ENCODE results near the gene LRBA. TPM values are rescaled to one million over a fixed set of nuclear protein-coding genes. Genes with fewer than 3 reads are reported as not detected.

The LRBA gene
- total RNA-seq, 2 experiments from 2014 or later = 53.7 to 54.6 TPM

DNA sequence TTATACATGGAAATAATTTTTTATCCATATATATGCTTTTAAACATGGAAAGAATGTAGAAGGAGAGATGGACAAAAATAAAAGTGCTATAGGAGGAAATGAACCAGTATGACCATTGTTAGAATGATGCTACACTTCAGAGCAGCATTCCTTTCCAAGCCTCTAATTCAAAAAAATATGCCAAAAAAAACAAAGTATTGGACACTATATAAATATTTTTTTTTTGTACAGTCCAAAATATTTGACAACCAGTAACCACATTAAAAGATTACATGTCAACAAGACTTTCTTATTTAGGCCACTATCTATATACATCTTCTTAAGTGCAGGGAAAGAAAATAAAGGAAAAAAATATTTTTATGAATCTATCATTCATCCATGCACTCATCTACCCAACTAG lies 198.6 kb downstream of the LRBA start:
- Mint-ChIP-seq H3K4me3 (no peak overlapping the region), H3K36me3 (ENCODE audit: low read depth) (peaks cover 18% of the 10 kb centered on the region), H3K27ac (no peak overlapping the region), H3K27me3 (ENCODE audit: low read depth) (no peaks in the 10 kb centered on the region), H3K4me1 (ENCODE audit: low read depth) (peaks cover 13% of the 10 kb centered on the region), H3K9me3 (peaks cover 1% of the 10 kb centered on the region)
- DNase-seq = no peak
- CTCF ChIA-PET = no interaction called here
- intact Hi-C loops (cut with micrococcal nuclease) = loop anchor here (5.0 kb wide), 2 partner anchors 146 to 231 kb away; no protein-coding TSS in a partner anchor

DNA sequence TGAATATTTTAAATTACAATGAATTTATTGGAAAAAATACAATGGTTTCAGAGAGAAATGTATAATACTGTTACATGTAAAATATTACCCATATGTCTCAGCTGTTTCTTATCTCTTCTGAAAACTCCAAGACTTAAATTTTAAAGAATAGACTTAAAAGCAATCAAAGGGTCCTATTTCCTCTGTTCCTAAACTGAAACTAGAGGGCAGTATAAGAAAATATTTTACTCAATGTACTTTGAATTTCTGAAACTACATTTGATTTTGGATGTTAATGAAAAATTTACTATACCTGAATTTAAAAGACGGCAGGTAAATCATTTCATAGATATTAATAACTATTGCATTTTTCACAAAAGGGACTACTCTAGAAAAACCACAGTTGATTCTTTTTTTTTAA lies 200.2 kb downstream of the LRBA start:
- intact Hi-C loops (cut with micrococcal nuclease) = loop anchor here (5.0 kb wide), 2 partner anchors 147 to 232 kb away; no protein-coding TSS in a partner anchor
- peaks cover 13% of the 10 kb centered on the region for H3K4me1 Mint-ChIP-seq (ENCODE audit: low read depth)
- CTCF ChIA-PET = interaction anchor here (0.6 kb wide), 1 partner anchor 34 kb away, joined by 3 read pairs; no protein-coding TSS in a partner anchor

DNA sequence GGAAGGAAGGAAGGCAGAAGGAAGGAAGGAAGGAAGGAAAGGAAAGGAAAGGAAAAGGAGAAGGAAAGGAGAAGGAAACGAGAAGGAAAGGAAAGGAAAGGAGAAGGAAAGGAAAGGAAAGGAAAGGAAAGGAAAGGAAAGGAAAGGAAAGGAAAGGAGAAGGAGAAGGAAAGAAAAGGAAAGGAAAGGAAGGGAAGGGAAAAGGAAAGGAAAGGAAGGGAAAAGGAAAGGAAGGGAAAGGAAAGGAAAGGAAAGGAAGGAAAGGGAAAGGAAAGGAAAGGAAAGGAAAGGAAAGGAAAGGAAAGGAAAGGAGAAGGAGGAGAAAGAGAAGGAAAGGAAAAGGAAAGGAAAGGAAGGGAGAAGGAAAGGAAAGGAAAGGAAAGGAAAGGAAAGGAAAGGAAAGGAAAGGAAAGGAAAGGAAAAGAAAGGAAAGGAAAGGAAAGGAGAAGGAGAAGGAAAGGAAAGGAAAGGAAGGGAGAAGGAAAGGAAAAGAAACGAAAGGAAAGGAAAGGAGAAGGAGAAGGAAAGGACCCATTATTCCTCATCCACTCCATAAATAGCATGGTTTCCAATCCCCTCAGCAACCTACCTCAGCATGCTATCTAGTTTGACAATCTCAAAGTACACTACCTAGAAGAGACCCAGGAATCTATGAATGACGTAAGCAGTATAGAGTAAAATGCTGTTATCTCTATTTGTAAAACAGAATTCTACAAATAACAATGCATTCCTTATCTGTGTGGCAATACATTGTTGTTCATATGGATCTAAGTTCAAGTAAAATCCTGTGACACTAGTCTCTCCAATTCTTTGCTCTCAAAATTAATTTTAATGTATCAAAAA lies 209.7 kb downstream of the LRBA start:
- intact Hi-C loops (cut with micrococcal nuclease) = no loop called here
- CTCF ChIA-PET = no interaction called here
- Mint-ChIP-seq H3K9me3 (no peaks in the 10 kb centered on the region), H3K36me3 (ENCODE audit: low read depth) (peaks cover 24% of the 10 kb centered on the region), H3K27me3 (ENCODE audit: low read depth) (no peaks in the 10 kb centered on the region), H3K4me3 (no peak overlapping the region), H3K27ac (no peak overlapping the region), H3K4me1 (ENCODE audit: low read depth) (no peaks in the 10 kb centered on the region)
- DNase-seq = no peak

More for the DNA sequence above, 200.2 kb downstream of the LRBA start:
- Mint-ChIP-seq H3K36me3 (ENCODE audit: low read depth) (peaks cover 23% of the 10 kb centered on the region), H3K27me3 (ENCODE audit: low read depth) (no peaks in the 10 kb centered on the region), H3K4me3 (no peak overlapping the region), H3K27ac (no peak overlapping the region), H3K9me3 (peaks cover 1% of the 10 kb centered on the region)
- DNase-seq = no peak

DNA sequence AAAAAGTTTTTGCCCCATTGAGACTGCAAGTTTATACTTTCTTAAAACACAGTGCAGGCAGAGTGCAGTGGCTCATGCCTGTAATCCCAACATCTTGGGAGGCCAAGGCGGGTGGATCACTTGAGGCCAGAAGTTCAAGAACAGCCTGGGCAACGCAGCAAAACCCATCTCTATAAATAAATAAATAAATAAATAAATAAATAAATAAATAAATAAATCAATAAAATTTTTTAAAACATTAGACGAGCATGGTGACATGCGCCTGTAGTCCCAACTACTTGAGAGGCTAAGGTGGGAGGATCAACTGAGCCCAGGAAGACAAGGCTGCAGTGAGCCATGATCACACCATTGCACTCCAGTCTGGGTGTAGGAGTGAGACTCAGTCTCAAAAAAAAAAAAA lies 213.3 kb downstream of the LRBA start:
- Mint-ChIP-seq H3K27ac (no peak overlapping the region), H3K36me3 (ENCODE audit: low read depth) (peaks cover 17% of the 10 kb centered on the region), H3K4me3 (no peak overlapping the region), H3K4me1 (ENCODE audit: low read depth) (no peaks in the 10 kb centered on the region), H3K9me3 (no peaks in the 10 kb centered on the region), H3K27me3 (ENCODE audit: low read depth) (no peaks in the 10 kb centered on the region)
- intact Hi-C loops (cut with micrococcal nuclease) = no loop called here
- CTCF ChIA-PET = interaction anchor here (0.6 kb wide), 1 partner anchor 58 kb away, joined by 4 read pairs; no protein-coding TSS in a partner anchor
- no peak for DNase-seq

DNA sequence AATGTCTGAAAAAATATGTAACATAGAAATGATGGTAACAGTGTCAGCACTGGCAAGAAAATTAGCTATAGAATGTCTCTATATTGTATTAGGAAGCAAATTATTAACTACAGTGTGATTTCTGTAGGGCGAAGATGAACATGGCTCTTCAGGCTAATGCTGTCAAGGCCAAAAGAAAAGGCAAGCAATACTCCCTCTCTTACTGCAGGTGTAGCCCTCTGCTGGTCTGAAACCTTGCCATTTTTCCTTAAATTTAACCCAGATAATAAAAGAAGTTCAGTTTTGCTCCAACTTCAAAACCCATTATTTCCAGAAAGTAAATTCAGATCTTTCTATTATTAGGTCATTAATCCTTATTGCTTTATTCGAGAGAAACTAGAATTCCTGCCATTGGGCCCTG lies 215.9 kb downstream of the LRBA start:
- Mint-ChIP-seq H3K9me3 (no peaks in the 10 kb centered on the region), H3K27me3 (ENCODE audit: low read depth) (no peaks in the 10 kb centered on the region), H3K36me3 (ENCODE audit: low read depth) (peaks cover 12% of the 10 kb centered on the region), H3K4me1 (ENCODE audit: low read depth) (no peaks in the 10 kb centered on the region), H3K27ac (no peak overlapping the region), H3K4me3 (no peak overlapping the region)
- DNase-seq = no peak
- CTCF ChIA-PET = no interaction called here
- intact Hi-C loops (cut with micrococcal nuclease) = no loop called here

DNA sequence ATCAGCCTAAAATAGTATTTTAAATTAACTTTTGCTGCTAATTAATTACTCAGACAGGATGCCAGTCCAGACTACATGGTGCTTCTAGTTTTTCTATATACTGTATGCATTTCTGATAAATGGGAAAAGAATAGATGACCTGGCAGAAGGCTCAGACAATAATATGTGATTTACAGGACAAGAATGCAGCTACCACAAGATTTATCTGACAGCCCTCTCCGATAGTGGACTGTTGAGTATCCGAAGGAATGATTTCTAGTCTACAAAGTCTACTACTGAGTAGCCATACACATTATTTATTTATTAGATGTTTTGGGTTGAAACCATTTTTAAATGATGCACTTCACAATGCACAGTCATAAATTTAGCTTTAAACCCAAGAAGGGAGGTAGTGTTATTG lies 220.4 kb downstream of the LRBA start:
- Mint-ChIP-seq H3K36me3 (ENCODE audit: low read depth) (peaks cover 10% of the 10 kb centered on the region), H3K27me3 (ENCODE audit: low read depth) (no peaks in the 10 kb centered on the region), H3K9me3 (no peaks in the 10 kb centered on the region), H3K27ac (no peak overlapping the region), H3K4me1 (ENCODE audit: low read depth) (no peaks in the 10 kb centered on the region), H3K4me3 (no peak overlapping the region)
- no peak for DNase-seq
- intact Hi-C loops (cut with micrococcal nuclease) = no loop called here
- CTCF ChIA-PET = interaction anchor here (2.4 kb wide), 1 partner anchor 72 kb away, joined by 5 read pairs; no protein-coding TSS in a partner anchor

DNA sequence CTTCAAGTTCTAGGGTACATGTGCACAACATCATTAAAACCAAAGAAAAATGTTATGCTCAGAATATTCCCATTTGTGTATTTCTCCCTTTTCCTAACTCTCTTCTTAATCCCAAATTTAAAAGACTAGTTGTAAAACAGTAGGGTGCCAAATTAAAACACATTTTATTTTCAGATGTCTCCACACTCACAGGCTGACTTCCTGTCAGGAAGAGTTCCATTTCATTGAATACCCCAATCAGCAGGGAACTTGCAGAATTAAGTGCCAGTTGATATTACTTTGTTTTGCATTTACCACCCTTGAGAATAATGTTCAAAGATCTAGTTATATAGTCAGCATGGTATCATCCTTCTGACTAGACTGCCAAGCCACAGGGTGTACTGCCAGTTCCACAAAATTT lies 225.2 kb downstream of the LRBA start:
- Mint-ChIP-seq H3K9me3 (no peaks in the 10 kb centered on the region), H3K36me3 (ENCODE audit: low read depth) (peaks cover 12% of the 10 kb centered on the region), H3K4me1 (ENCODE audit: low read depth) (no peaks in the 10 kb centered on the region), H3K27me3 (ENCODE audit: low read depth) (no peaks in the 10 kb centered on the region), H3K4me3 (no peak overlapping the region), H3K27ac (no peak overlapping the region)
- DNase-seq = no peak
- CTCF ChIA-PET = no interaction called here
- intact Hi-C loops (cut with micrococcal nuclease) = no loop called here

DNA sequence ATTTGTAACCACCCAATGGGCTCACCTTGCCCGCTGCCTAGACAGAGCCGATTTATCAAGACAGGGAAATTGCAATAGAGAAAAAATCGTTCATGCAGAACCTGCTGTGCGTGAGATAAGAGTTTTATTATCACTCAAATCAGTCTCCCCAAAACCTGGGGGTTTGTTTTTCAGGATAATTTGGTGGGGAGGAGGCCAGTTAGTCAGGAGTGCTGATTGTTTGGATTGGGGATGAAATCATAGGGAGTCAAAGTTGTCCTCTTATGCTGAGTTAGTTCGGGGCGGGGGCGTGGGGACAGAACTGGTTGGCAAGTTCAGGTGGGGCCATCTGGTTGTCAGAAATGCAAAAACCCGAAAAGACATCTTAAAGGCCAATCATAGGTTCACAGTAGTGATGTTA lies 230.1 kb downstream of the LRBA start:
- CTCF ChIA-PET = no interaction called here
- Mint-ChIP-seq H3K36me3 (ENCODE audit: low read depth) (peaks cover 9% of the 10 kb centered on the region), H3K4me1 (ENCODE audit: low read depth) (no peaks in the 10 kb centered on the region), H3K27me3 (ENCODE audit: low read depth) (no peaks in the 10 kb centered on the region), H3K4me3 (no peak overlapping the region), H3K9me3 (no peaks in the 10 kb centered on the region), H3K27ac (no peak overlapping the region)
- DNase-seq = no peak
- intact Hi-C loops (cut with micrococcal nuclease) = no loop called here

DNA sequence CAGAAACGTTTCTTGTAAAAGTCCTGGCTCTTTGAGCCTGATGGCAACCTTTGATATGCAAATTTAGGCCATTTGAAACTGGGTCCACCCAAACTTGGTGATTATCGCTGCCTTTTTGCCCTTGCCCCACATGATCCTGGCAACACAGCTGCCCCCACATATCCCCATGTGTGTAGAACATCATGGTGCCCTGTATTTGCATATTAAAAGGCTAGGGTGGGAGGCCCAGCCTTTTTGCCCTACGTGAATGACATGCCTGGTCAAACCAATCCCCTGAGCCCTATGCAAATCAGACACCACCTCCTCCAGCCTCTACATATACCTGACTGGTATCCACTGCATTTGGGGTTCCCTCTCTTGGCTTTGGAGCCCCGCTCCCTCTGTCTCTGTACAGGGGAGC lies 230.8 kb downstream of the LRBA start:
- Mint-ChIP-seq H3K27me3 (ENCODE audit: low read depth) (no peaks in the 10 kb centered on the region), H3K27ac (no peak overlapping the region), H3K4me3 (no peak overlapping the region), H3K4me1 (ENCODE audit: low read depth) (no peaks in the 10 kb centered on the region), H3K36me3 (ENCODE audit: low read depth) (peaks cover 7% of the 10 kb centered on the region), H3K9me3 (no peaks in the 10 kb centered on the region)
- CTCF ChIA-PET = interaction anchor here (1.0 kb wide), 1 partner anchor 35 kb away, joined by 3 read pairs; no protein-coding TSS in a partner anchor
- DNase-seq = no peak
- intact Hi-C loops (cut with micrococcal nuclease) = no loop called here

DNA sequence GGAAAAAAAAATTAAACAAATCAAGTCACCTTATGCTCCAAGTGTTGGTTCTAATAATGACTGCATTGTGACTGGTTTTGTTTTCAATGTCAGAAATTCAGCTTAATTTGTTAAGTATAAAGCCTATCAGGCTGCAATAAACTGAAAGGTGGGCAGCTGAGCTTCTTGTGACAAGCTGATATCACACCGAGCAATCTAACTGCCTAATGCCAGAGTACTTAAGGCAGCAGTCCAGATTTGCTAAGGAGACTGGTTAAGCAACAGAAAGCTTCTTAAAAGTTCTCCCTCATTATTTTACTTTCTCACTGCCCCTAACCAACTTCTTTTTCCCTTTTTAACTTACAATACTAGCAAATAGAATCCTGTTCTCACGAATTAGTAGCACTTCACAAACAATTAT lies 232.2 kb downstream of the LRBA start:
- Mint-ChIP-seq H3K27ac (no peak overlapping the region), H3K27me3 (ENCODE audit: low read depth) (no peaks in the 10 kb centered on the region), H3K9me3 (no peaks in the 10 kb centered on the region), H3K4me3 (no peak overlapping the region), H3K4me1 (ENCODE audit: low read depth) (no peaks in the 10 kb centered on the region), H3K36me3 (ENCODE audit: low read depth) (peaks cover 6% of the 10 kb centered on the region)
- intact Hi-C loops (cut with micrococcal nuclease) = no loop called here
- CTCF ChIA-PET = no interaction called here
- DNase-seq = no peak

DNA sequence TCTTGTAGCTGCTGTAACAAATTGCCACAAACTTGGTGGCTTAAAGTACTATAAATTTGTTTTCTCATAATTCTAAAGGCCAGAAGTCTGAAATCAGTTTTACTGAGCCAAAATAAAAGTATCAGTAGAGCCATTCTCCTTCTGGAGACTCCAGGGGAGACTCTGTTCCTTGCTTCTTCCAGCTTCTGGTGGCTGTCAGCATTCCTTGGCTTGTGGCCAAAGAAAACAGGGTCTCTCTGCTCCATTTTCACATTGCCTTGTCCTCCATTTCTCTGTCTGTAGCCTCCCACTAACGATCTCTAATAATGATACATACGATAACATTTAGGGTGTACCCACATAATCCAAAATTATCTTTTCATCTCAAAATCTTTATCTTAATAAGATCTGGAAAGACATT lies 232.8 kb downstream of the LRBA start:
- DNase-seq = no peak
- Mint-ChIP-seq H3K27ac (no peak overlapping the region), H3K4me1 (ENCODE audit: low read depth) (no peaks in the 10 kb centered on the region), H3K36me3 (ENCODE audit: low read depth) (peaks cover 8% of the 10 kb centered on the region), H3K4me3 (no peak overlapping the region), H3K9me3 (no peaks in the 10 kb centered on the region), H3K27me3 (ENCODE audit: low read depth) (no peaks in the 10 kb centered on the region)
- intact Hi-C loops (cut with micrococcal nuclease) = no loop called here
- CTCF ChIA-PET = no interaction called here

DNA sequence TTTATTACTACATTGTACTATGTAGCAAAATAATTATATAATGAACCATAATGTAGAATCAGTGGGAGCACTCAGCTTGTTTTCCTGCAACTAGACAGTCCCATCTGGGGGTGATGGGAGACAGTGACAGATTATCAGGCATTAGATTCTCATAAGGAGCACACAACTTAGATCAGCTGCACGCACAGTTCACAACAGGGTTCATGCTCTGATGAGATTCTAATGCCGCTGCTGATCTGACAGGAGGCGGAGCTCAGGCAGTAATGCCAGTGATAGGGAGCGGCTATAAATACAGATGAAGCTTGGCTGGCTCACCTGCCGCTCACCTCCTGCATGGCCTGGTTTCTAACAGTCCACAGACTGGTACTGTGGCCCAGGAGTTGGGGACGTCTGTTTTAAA lies 233.9 kb downstream of the LRBA start:
- no peak for DNase-seq
- Mint-ChIP-seq H3K27me3 (ENCODE audit: low read depth) (no peaks in the 10 kb centered on the region), H3K4me3 (no peak overlapping the region), H3K36me3 (ENCODE audit: low read depth) (peaks cover 6% of the 10 kb centered on the region), H3K9me3 (no peaks in the 10 kb centered on the region), H3K4me1 (ENCODE audit: low read depth) (no peaks in the 10 kb centered on the region), H3K27ac (no peak overlapping the region)
- intact Hi-C loops (cut with micrococcal nuclease) = no loop called here
- CTCF ChIA-PET = no interaction called here

DNA sequence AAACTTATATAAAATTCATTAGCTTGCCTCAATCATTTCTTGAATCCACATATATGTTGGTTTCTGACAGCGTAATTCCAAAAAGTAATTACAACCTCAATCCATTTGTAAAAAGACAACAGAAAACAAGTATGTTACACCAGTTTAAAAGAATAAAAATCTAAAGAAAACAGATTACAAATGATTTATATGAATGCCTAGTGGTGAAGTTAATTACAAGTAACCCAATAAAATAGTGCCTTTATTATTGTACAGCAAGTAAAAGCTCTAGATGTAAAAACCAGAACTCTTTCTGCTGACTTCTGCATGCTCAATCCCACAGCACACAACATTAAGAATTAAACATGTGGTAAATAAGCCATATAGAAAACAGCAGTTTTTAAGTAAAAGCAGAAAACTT lies 235.4 kb downstream of the LRBA start:
- H3K27me3 Mint-ChIP-seq (ENCODE audit: low read depth) = no peaks in the 10 kb centered on the region
- H3K9me3 Mint-ChIP-seq = no peaks in the 10 kb centered on the region
- no peak for DNase-seq
- intact Hi-C loops (cut with micrococcal nuclease) = no loop called here
- no peak overlapping the region for H3K27ac Mint-ChIP-seq
- no peaks in the 10 kb centered on the region for H3K4me1 Mint-ChIP-seq (ENCODE audit: low read depth)
- H3K4me3 Mint-ChIP-seq = no peak overlapping the region
- H3K36me3 Mint-ChIP-seq (ENCODE audit: low read depth) = peaks cover 4% of the 10 kb centered on the region
- CTCF ChIA-PET = interaction anchor here (0.6 kb wide), 2 partner anchors 270 to 963 kb away, joined by 3 read pairs; no protein-coding TSS in a partner anchor

Measured in activated naive CD4-positive, alpha-beta T cell treated with anti-CD3 and anti-CD28 coated beads for 36 hours (primary cell).